Naive thymus-derived CD4-positive, alpha-beta T cell (primary cell): ENCODE results near the gene METAP2. TPM values are rescaled to one million over a fixed set of nuclear protein-coding genes. Genes with fewer than 3 reads are reported as not detected.

Experiments
- ATAC-seq: fragments of 150-1000 bp; cut with Tn5 transposase; 2 replicates; pipeline ENCODE4 v1.10.0; 2021; ENCODE audit warnings: mild to moderate bottlenecking, moderate library complexity
- CTCF ChIA-PET: fragments of 350-600 bp; sonication (Branson Sonifier 250); formaldehyde crosslinking; loops from one replicate; lab custom pipeline; 2021; ENCODE audit warnings: antibody characterized with exemption; lab: Charles Lee
- POLR2A ChIA-PET: fragments of 350-600 bp; sonication (Branson Sonifier 250); formaldehyde crosslinking; loops from one replicate; lab custom pipeline; 2021; ENCODE audit warnings: antibody characterized with exemption, inconsistent platforms; lab: Charles Lee
- DNase-seq, 9 donors: peaks; one replicate each; pipeline versions ENCODE4 v3.0.0 to v3.0.0-alpha.2; 2020 to 2022; ENCODE audit warnings: mixed read lengths in 1 of 9
- H3K27ac ChIP-seq: one replicate; pipeline ENCODE4 v1.7.0; 2013; ENCODE audit warnings: mild to moderate bottlenecking, low read depth, low read length, moderate library complexity
- H3K27me3 ChIP-seq, 2 donors: one replicate each; pipeline ENCODE4 v1.7.0; 2013; ENCODE audit warnings: low read length in 2 of 2, mild to moderate bottlenecking in 2 of 2, moderate library complexity in 2 of 2; ENCODE audit not compliant: control insufficient read depth in 2 of 2, insufficient read depth in 2 of 2
- H3K36me3 ChIP-seq, 3 experiments: 1 replicate in 2 of 3; 2 replicates in 1 of 3; pipeline ENCODE4 v1.7.0; 2013; ENCODE audit warnings: low read length in 3 of 3, mild to moderate bottlenecking in 3 of 3, moderate library complexity in 1 of 3; ENCODE audit not compliant: insufficient read depth in 3 of 3, control insufficient read depth in 2 of 3
- H3K4me1 ChIP-seq, 2 donors: one replicate each; pipeline ENCODE4 v1.7.0; 2013; ENCODE audit warnings: low read length in 2 of 2, mild to moderate bottlenecking in 2 of 2, moderate library complexity in 1 of 2; ENCODE audit not compliant: control insufficient read depth in 2 of 2, insufficient read depth in 2 of 2
- H3K4me3 ChIP-seq: 2 replicates; pipeline ENCODE4 v1.7.0; 2013; ENCODE audit warnings: mild to moderate bottlenecking, low read length
- H3K9me3 ChIP-seq, 3 experiments: 1 replicate in 2 of 3; 2 replicates in 1 of 3; pipeline ENCODE4 v1.7.0; 2013; ENCODE audit warnings: low read length in 3 of 3; ENCODE audit not compliant: control insufficient read depth in 2 of 3
- H3K27ac Mint-ChIP-seq, 9 donors: one replicate each; pipeline ENCODE4 v1.8.0; 2020 to 2022; ENCODE audit warnings: mixed read lengths in 9 of 9, mild to moderate bottlenecking in 8 of 9, moderate library complexity in 5 of 9, inconsistent platforms in 2 of 9
- H3K27me3 Mint-ChIP-seq, 5 donors: one replicate each; pipeline ENCODE4 v1.8.0; 2021 to 2022; ENCODE audit warnings: mixed read lengths in 5 of 5, mild to moderate bottlenecking in 1 of 5
- H3K36me3 Mint-ChIP-seq, 5 donors: one replicate each; pipeline ENCODE4 v1.8.0; 2020 to 2022; ENCODE audit warnings: mixed read lengths in 5 of 5, mild to moderate bottlenecking in 3 of 5, inconsistent platforms in 1 of 5
- H3K4me1 Mint-ChIP-seq, 7 donors: one replicate each; pipeline ENCODE4 v1.8.0; 2020 to 2022; ENCODE audit warnings: mixed read lengths in 7 of 7, mild to moderate bottlenecking in 3 of 7, inconsistent platforms in 1 of 7
- H3K4me3 Mint-ChIP-seq, 10 donors: one replicate each; pipeline ENCODE4 v1.8.0; 2020 to 2022; ENCODE audit warnings: mild to moderate bottlenecking in 10 of 10, mixed read lengths in 10 of 10, moderate library complexity in 6 of 10, inconsistent platforms in 2 of 10
- H3K9me3 Mint-ChIP-seq, 11 donors: one replicate each; pipeline ENCODE4 v1.8.0; 2020 to 2022; ENCODE audit warnings: mixed read lengths in 11 of 11, mild to moderate bottlenecking in 4 of 11, inconsistent platforms in 1 of 11, moderate library complexity in 1 of 11
- intact Hi-C, 2 donors: fragments of 100-400 bp; cut with micrococcal nuclease; formaldehyde crosslinking; loops; one replicate each; pipeline ENCODE4 v1.15.1; 2023
- polyA plus RNA-seq, 2 donors: library from polyadenylated mRNA; unstranded; fragments of 300-500 nt; fragmentation: Illumina TruSeq; gene quantifications; one replicate each; pipeline ENCODE4 v1.2.3, GENCODE V29; 2021
- total RNA-seq, 6 experiments: library from RNA in 5 of 6; stranded (reverse) in 5 of 6; gene quantifications; 1 replicate in 5 of 6; 2 replicates in 1 of 6; pipeline ENCODE4 v1.2.3 and lab custom pipeline; 2021 to 2026

The METAP2 gene
- total and polyA plus RNA-seq, 7 experiments from 2014 or later, result 37.8 to 79.9 (median 50.2) TPM

GRCh38 chr12:95554532-95555071 lies 80.7 kb downstream of the METAP2 start:
- intact Hi-C loops, result loop anchor here in 1 of 2 donors (5.0 kb wide), 2 partner anchors 1353 to 1982 kb away; partner anchors contain the start of genes NEDD1 and SOCS2
- CTCF ChIA-PET, result interaction anchor here (0.7 to 1.2 kb wide), 3 partner anchors 18 to 1409 kb away, joined by 3 read pairs; no protein-coding TSS in a partner anchor
- peaks cover 0 to 7% (median 1%) of the 10 kb centered on the region in 5 donors for H3K36me3 Mint-ChIP-seq
- DNase-seq (no peak), ATAC-seq (no peak)
- no peaks in the 10 kb centered on the region for H3K36me3 ChIP-seq
- no peak overlapping the region for H3K4me3 ChIP-seq
- H3K27ac ChIP-seq, result no peak overlapping the region
- no peaks in the 10 kb centered on the region for H3K9me3 ChIP-seq
- H3K4me1 ChIP-seq, result peaks cover 0 to 33% of the 10 kb centered on the region in 2 donors
- H3K27ac Mint-ChIP-seq, result peak overlapping the region in 7 of 9 donors; percentile 0 to 97 (median 73)
- H3K27me3 ChIP-seq, result no peaks in the 10 kb centered on the region
- peaks cover 0 to 6% (median 0%) of the 10 kb centered on the region in 5 donors for H3K27me3 Mint-ChIP-seq
- peak overlapping the region in 9 of 10 donors; percentile 11 to 89 (median 30) for H3K4me3 Mint-ChIP-seq
- H3K9me3 Mint-ChIP-seq, result peaks cover 0 to 1% (median 0%) of the 10 kb centered on the region in 11 donors
- POLR2A ChIA-PET, result interaction anchor here (0.7 to 2.1 kb wide), 3 partner anchors 17 to 239 kb away, joined by 6 to 10 read pairs (median 7); partner anchors contain the start of gene METAP2
- H3K4me1 Mint-ChIP-seq, result peaks cover 22 to 53% (median 38%) of the 10 kb centered on the region in 7 donors

- Mint-ChIP-seq H3K4me1 (peaks cover 5 to 24% (median 19%) of the 10 kb centered on the region in 7 donors), H3K27ac (no peak overlapping the region), H3K27me3 (peaks cover 0 to 5% (median 0%) of the 10 kb centered on the region in 5 donors), H3K36me3 (peaks cover 0 to 8% (median 0%) of the 10 kb centered on the region in 5 donors), H3K9me3 (no peaks in the 10 kb centered on the region), H3K4me3 (no peak overlapping the region)
- DNase-seq (no peak), ATAC-seq (no peak)
- intact Hi-C loops, result no loop called here
- CTCF ChIA-PET, result no interaction called here
- Histone ChIP-seq H3K4me1 (peaks cover 0 to 16% of the 10 kb centered on the region in 2 donors), H3K27ac (no peak overlapping the region), H3K27me3 (no peaks in the 10 kb centered on the region), H3K36me3 (no peaks in the 10 kb centered on the region), H3K4me3 (no peak overlapping the region), H3K9me3 (no peaks in the 10 kb centered on the region)
- POLR2A ChIA-PET, result interaction anchor here (0.7 kb wide), 1 partner anchor 611 kb away, joined by 3 read pairs; no protein-coding TSS in a partner anchor
Measured at GRCh38 chr12:95557625-95558024, 83.7 kb downstream of the METAP2 start.

Other genes starting within 250 kb of the METAP2 start
- gene USP44, start 77.3 kb downstream of the METAP2 start, total RNA-seq, result 10 to 100 TPM in 2 of 5 experiments, 1 to 10 TPM in 3; 3.3 to 12.2 (median 4.8) TPM
- 10 to 100 TPM; 14.0 to 15.1 TPM for gene USP44, start 77.3 kb downstream of the METAP2 start, polyA plus RNA-seq